Measurements from ENCODE around the gene ATP8A2. TPM values are rescaled to one million over a fixed set of nuclear protein-coding genes. Genes with fewer than 3 reads are reported as not detected.

ATP8A2 gene
- total RNA-seq, 1 donor from 2014 or later = 0.16 TPM

DNA sequence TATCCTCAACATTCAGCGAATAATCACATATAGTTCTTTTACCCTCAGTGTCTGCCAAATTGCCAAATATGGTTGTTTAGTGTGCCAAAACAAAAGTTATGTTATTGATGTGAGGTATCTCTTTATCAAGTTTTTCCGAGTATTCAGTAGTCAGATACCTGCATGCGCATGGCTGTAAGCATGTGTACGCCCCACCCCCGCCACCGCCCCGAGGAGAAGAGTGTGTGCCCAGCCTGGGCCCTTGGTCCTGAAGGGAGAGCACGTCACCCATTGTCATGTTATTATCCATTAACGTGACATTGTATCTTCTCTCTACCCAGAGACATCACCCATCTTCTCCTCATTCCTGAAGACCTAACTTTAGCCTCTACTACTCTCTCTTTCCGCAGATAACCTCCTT lies 533.1 kb downstream of the ATP8A2 start:
- Mint-ChIP-seq H3K27ac (no peak overlapping the region), H3K27me3 (ENCODE audit: low read depth) (peaks cover 2% of the 10 kb centered on the region), H3K9me3 (no peaks in the 10 kb centered on the region), H3K36me3 (ENCODE audit: low read depth) (no peaks in the 10 kb centered on the region), H3K4me1 (ENCODE audit: low read depth) (peaks cover 23% of the 10 kb centered on the region), H3K4me3 (ENCODE audit: low read depth) (no peak overlapping the region)
- intact Hi-C loops (cut with micrococcal nuclease) = loop anchor here (5.0 to 10.0 kb wide), 4 partner anchors 67 to 1230 kb away; no protein-coding TSS in a partner anchor
- no peak for DNase-seq (ENCODE audit: low spot score)

GRCh38 chr13:25905611-25906010 lies 533.8 kb downstream of the ATP8A2 start:
- Mint-ChIP-seq H3K4me3 (ENCODE audit: low read depth) (no peak overlapping the region), H3K9me3 (no peaks in the 10 kb centered on the region)

GRCh38 chr13:25906191-25906661 lies 534.5 kb downstream of the ATP8A2 start:
- DNase-seq (ENCODE audit: low spot score) = no peak
- Mint-ChIP-seq H3K27ac (no peak overlapping the region), H3K27me3 (ENCODE audit: low read depth) (no peaks in the 10 kb centered on the region), H3K36me3 (ENCODE audit: low read depth) (no peaks in the 10 kb centered on the region), H3K4me3 (ENCODE audit: low read depth) (no peak overlapping the region), H3K9me3 (no peaks in the 10 kb centered on the region), H3K4me1 (ENCODE audit: low read depth) (peaks cover 9% of the 10 kb centered on the region)
- intact Hi-C loops (cut with micrococcal nuclease) = loop anchor here (5.0 to 10.0 kb wide), 4 partner anchors 66 to 1229 kb away; no protein-coding TSS in a partner anchor

More at GRCh38 chr13:25905611-25906010, 533.8 kb downstream of the ATP8A2 start:
- Mint-ChIP-seq H3K27me3 (ENCODE audit: low read depth) (no peaks in the 10 kb centered on the region), H3K4me1 (ENCODE audit: low read depth) (peaks cover 15% of the 10 kb centered on the region), H3K27ac (no peak overlapping the region), H3K36me3 (ENCODE audit: low read depth) (no peaks in the 10 kb centered on the region)
- intact Hi-C loops (cut with micrococcal nuclease) = loop anchor here (5.0 to 10.0 kb wide), 4 partner anchors 67 to 1229 kb away; no protein-coding TSS in a partner anchor
- DNase-seq (ENCODE audit: low spot score) = no peak

DNA sequence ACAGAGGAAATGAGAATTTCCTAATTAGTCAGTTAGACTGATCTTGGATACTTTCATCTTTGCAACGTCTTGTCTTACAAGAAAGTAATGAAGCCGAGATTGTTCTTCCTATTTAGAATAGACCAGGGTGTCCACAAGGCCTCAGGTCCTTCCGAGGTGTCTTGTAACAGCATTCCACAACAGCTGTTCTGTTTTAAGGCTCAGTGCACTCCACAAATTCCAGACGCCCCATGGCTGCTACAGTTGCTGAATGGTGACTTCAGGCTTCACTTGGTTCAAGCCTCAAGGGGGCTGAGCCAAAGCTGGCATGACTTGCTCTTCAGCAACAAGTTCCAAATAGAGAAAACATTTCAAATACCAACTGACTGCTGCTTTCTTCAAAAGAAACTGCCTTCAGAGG lies 536.6 kb downstream of the ATP8A2 start:
- no peak overlapping the region for H3K27ac Mint-ChIP-seq
- peaks cover 6% of the 10 kb centered on the region for H3K27me3 Mint-ChIP-seq (ENCODE audit: low read depth)
- DNase-seq (ENCODE audit: low spot score) = no peak
- intact Hi-C loops (cut with micrococcal nuclease) = loop anchor here (5.0 to 10.0 kb wide), 4 partner anchors 64 to 1226 kb away; no protein-coding TSS in a partner anchor
- H3K4me3 Mint-ChIP-seq (ENCODE audit: low read depth) = no peak overlapping the region
- no peaks in the 10 kb centered on the region for H3K9me3 Mint-ChIP-seq
- no peaks in the 10 kb centered on the region for H3K36me3 Mint-ChIP-seq (ENCODE audit: low read depth)
- no peaks in the 10 kb centered on the region for H3K4me1 Mint-ChIP-seq (ENCODE audit: low read depth)

DNA sequence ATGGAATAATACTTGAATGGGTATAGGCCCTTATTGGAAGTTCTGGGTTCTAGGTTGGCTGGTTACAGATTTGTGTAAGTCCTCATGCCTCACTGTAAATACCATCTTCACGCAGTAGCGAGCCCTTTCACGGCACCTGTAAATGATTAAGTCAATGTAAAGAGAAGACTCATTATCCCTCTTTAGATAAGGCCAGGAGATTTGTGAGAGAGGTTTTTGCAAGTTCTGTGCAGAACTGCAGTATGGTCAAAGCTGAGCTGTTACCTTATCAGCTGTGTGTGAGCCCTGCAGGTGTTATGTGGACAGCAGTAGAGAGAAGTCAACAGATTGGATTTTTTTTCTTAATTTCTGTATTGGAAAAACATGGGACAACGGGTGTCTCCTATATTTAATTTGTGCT lies 538.5 kb downstream of the ATP8A2 start:
- Mint-ChIP-seq H3K36me3 (ENCODE audit: low read depth) (no peaks in the 10 kb centered on the region), H3K27me3 (ENCODE audit: low read depth) (peaks cover 14% of the 10 kb centered on the region), H3K4me1 (ENCODE audit: low read depth) (no peaks in the 10 kb centered on the region), H3K9me3 (no peaks in the 10 kb centered on the region), H3K4me3 (ENCODE audit: low read depth) (no peak overlapping the region), H3K27ac (no peak overlapping the region)
- intact Hi-C loops (cut with micrococcal nuclease) = no loop called here
- DNase-seq (ENCODE audit: low spot score) = no peak

- DNase-seq (ENCODE audit: low spot score) = no peak
- intact Hi-C loops (cut with micrococcal nuclease) = no loop called here
- Mint-ChIP-seq H3K4me3 (ENCODE audit: low read depth) (no peak overlapping the region), H3K4me1 (ENCODE audit: low read depth) (no peaks in the 10 kb centered on the region), H3K27ac (no peak overlapping the region), H3K36me3 (ENCODE audit: low read depth) (no peaks in the 10 kb centered on the region), H3K27me3 (ENCODE audit: low read depth) (peaks cover 14% of the 10 kb centered on the region), H3K9me3 (no peaks in the 10 kb centered on the region)
Observed at GRCh38 chr13:25910991-25911419, 539.2 kb downstream of the ATP8A2 start.

- Mint-ChIP-seq H3K36me3 (ENCODE audit: low read depth) (no peaks in the 10 kb centered on the region), H3K9me3 (no peaks in the 10 kb centered on the region), H3K4me3 (ENCODE audit: low read depth) (no peak overlapping the region), H3K27me3 (ENCODE audit: low read depth) (peaks cover 21% of the 10 kb centered on the region), H3K27ac (no peak overlapping the region), H3K4me1 (ENCODE audit: low read depth) (no peaks in the 10 kb centered on the region)
- no peak for DNase-seq (ENCODE audit: low spot score)
- intact Hi-C loops (cut with micrococcal nuclease) = no loop called here
Observed at GRCh38 chr13:25912961-25913360, 541.2 kb downstream of the ATP8A2 start.

DNA sequence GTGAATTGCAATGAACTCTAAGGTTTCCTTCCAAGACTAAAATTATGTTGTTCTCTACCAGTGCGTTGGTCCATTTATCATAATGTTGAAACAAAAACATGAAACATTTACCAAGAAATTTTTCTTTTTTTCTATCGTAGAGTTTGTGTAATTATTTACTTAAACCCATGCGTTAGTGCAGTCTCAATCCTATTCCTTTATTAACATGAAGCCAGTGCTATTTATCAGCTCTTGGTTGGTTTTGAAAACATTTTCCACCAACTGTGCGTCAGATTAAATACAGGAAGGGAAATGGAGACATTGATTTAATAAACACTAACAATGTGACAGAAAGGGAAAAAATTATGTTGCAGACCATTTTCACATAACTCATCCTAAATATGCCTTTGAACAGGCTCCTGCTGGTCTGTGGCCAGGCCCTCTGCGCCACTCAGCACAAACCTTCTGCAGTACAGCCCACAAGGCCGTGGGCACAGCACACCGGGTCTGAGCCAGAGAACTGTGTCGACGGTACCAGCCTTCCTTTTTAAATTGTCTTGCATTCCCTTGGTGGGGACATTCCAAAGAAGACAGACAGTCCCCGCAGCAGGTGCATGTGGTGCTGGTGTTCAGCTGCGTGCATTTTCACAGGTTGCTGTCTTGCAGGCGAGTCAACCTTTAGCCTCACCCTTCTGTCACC lies 544.2 kb downstream of the ATP8A2 start:
- Mint-ChIP-seq H3K36me3 (ENCODE audit: low read depth) (no peaks in the 10 kb centered on the region), H3K27ac (no peak overlapping the region), H3K27me3 (ENCODE audit: low read depth) (peaks cover 21% of the 10 kb centered on the region), H3K4me1 (ENCODE audit: low read depth) (peaks cover 8% of the 10 kb centered on the region), H3K9me3 (no peaks in the 10 kb centered on the region), H3K4me3 (ENCODE audit: low read depth) (no peak overlapping the region)
- no peak for DNase-seq (ENCODE audit: low spot score)
- intact Hi-C loops (cut with micrococcal nuclease) = no loop called here

DNA sequence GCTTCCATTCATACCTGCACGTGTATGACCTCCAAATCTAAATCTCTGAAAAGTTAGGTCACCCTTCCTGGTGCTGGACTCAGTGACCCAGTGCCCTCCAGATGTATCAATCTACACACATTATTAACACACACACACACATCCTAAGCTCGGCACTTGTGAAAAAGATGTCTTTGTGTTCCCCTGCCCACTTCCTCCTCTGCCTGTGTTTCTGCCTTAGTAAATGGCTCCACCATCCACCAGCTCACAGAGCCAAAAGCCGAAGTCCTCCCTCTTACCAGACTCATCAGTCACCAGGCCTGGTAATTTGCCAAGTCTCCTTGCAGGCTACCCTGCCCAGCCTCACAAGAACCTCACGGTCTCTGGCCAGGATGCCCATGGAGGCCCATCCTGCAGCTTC lies 548.5 kb downstream of the ATP8A2 start:
- Mint-ChIP-seq H3K4me1 (ENCODE audit: low read depth) (peaks cover 8% of the 10 kb centered on the region), H3K36me3 (ENCODE audit: low read depth) (no peaks in the 10 kb centered on the region), H3K9me3 (no peaks in the 10 kb centered on the region), H3K27ac (no peak overlapping the region), H3K4me3 (ENCODE audit: low read depth) (no peak overlapping the region), H3K27me3 (ENCODE audit: low read depth) (peaks cover 7% of the 10 kb centered on the region)
- no peak for DNase-seq (ENCODE audit: low spot score)
- intact Hi-C loops (cut with micrococcal nuclease) = no loop called here

- Mint-ChIP-seq H3K27ac (no peak overlapping the region), H3K9me3 (no peaks in the 10 kb centered on the region), H3K27me3 (ENCODE audit: low read depth) (peaks cover 7% of the 10 kb centered on the region), H3K36me3 (ENCODE audit: low read depth) (no peaks in the 10 kb centered on the region), H3K4me1 (ENCODE audit: low read depth) (peaks cover 8% of the 10 kb centered on the region), H3K4me3 (ENCODE audit: low read depth) (no peak overlapping the region)
- intact Hi-C loops (cut with micrococcal nuclease) = no loop called here
- DNase-seq (ENCODE audit: low spot score) = no peak
Observed at GRCh38 chr13:25920931-25921330, 549.2 kb downstream of the ATP8A2 start.

DNA sequence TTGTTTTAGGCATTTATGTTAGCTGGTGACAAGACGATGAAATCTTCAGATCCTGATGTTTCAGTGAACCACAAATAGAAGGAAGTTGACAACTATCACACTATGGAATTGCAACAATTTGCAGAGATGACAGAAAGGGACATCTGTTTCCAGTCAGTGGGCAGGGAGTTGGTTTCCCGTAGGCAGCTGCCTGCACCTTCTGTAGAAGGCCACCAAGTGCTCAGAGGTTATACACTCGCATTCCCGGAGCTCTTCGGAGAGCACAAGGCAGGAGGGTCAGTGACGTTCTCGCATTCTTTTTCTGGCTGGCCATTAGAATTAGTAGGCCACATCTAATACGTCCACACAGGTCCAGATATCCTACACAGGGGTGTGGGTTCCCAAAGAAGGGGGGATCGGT lies 550.6 kb downstream of the ATP8A2 start:
- Mint-ChIP-seq H3K36me3 (ENCODE audit: low read depth) (no peaks in the 10 kb centered on the region), H3K27me3 (ENCODE audit: low read depth) (peaks cover under 1% of the 10 kb centered on the region), H3K9me3 (no peaks in the 10 kb centered on the region), H3K4me3 (ENCODE audit: low read depth) (no peak overlapping the region), H3K4me1 (ENCODE audit: low read depth) (peaks cover 8% of the 10 kb centered on the region), H3K27ac (no peak overlapping the region)
- no peak for DNase-seq (ENCODE audit: low spot score)
- intact Hi-C loops (cut with micrococcal nuclease) = no loop called here

DNA sequence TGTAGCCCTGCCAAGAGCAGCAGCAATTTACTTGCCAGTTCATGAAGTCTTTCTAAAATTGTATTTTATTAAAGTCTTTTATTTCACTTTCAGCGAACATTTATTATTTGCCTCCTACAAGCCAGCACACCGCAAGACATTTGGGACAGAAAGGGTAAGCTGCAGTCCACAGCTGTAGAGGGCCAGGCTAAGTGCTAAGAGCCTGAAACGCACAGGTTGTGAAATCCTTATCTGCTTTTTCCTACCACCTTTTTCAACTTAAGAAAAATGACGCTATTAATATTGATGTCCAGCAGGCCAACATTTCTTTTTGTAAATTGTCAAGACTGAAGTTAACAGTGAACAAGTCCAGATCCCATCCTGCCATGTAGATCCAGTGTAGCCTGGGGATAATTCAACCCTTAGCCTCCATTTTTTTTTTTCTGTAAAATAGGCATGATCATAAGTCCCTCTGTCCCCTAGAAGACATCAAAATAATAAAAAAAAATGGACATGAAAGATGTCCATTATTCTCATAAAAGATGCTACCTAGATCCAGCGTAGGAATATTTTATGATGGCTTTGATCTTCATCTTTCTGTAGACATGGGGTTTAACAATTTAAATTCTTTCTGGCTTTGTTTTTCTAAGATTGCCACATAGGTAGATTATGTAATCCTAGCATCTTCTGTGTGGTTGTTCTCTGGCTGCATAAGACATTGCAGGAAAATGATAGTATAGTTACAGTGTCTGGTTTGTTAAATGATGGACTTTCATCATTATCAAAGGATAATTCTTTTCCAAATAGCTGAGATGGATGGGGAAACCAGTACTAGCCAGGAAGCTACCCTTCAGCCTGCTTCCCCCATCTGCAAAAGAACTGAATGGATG lies 551.7 kb downstream of the ATP8A2 start:
- peaks cover 8% of the 10 kb centered on the region for H3K4me1 Mint-ChIP-seq (ENCODE audit: low read depth)
- no peaks in the 10 kb centered on the region for H3K36me3 Mint-ChIP-seq (ENCODE audit: low read depth)
- H3K4me3 Mint-ChIP-seq (ENCODE audit: low read depth) = no peak overlapping the region
- intact Hi-C loops (cut with micrococcal nuclease) = no loop called here
- no peaks in the 10 kb centered on the region for H3K27me3 Mint-ChIP-seq (ENCODE audit: low read depth)
- no peak for DNase-seq (ENCODE audit: low spot score)
- no peak overlapping the region for H3K27ac Mint-ChIP-seq
- H3K9me3 Mint-ChIP-seq = no peaks in the 10 kb centered on the region

- H3K36me3 Mint-ChIP-seq (ENCODE audit: low read depth) = no peaks in the 10 kb centered on the region
- H3K27me3 Mint-ChIP-seq (ENCODE audit: low read depth) = peaks cover 4% of the 10 kb centered on the region
- H3K27ac Mint-ChIP-seq = no peak overlapping the region
- intact Hi-C loops (cut with micrococcal nuclease) = no loop called here
- DNase-seq (ENCODE audit: low spot score) = no peak
- no peak overlapping the region for H3K4me3 Mint-ChIP-seq (ENCODE audit: low read depth)
- H3K4me1 Mint-ChIP-seq (ENCODE audit: low read depth) = no peaks in the 10 kb centered on the region
- H3K9me3 Mint-ChIP-seq = no peaks in the 10 kb centered on the region
Observed at GRCh38 chr13:25927363-25927762, 555.6 kb downstream of the ATP8A2 start.
